ENCODE measurements around the gene ATOH1. TPM values are rescaled to one million over a fixed set of nuclear protein-coding genes. Genes with fewer than 3 reads are reported as not detected.
A peak's percentile ranks its signal among the peaks of the same experiment; 100 is the strongest.

Gene ATOH1
- total RNA-seq, 2 donors from 2014 or later, result not detected

DNA sequence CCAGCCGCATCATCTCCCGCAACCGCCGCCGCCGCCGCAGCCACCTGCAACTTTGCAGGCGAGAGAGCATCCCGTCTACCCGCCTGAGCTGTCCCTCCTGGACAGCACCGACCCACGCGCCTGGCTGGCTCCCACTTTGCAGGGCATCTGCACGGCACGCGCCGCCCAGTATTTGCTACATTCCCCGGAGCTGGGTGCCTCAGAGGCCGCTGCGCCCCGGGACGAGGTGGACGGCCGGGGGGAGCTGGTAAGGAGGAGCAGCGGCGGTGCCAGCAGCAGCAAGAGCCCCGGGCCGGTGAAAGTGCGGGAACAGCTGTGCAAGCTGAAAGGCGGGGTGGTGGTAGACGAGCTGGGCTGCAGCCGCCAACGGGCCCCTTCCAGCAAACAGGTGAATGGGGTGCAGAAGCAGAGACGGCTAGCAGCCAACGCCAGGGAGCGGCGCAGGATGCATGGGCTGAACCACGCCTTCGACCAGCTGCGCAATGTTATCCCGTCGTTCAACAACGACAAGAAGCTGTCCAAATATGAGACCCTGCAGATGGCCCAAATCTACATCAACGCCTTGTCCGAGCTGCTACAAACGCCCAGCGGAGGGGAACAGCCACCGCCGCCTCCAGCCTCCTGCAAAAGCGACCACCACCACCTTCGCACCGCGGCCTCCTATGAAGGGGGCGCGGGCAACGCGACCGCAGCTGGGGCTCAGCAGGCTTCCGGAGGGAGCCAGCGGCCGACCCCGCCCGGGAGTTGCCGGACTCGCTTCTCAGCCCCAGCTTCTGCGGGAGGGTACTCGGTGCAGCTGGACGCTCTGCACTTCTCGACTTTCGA is 654 bp downstream of the ATOH1 start:
- Histone ChIP-seq H3K36me3 (no peaks in the 10 kb centered on the region), H3K4me3 (peak overlapping the region; percentile 71), H3K27me3 (replicated peaks; ENCODE audit: insufficient read depth) (peaks cover 18% of the 10 kb centered on the region), H3K9me3 (no peaks in the 10 kb centered on the region), H3K4me1 (ENCODE audit: control insufficient read depth in 1 of 2, low read depth in 2 of 2) (peaks cover 9 to 28% of the 10 kb centered on the region in 2 donors), H3K27ac (no peak overlapping the region)
- TF ChIP-seq, protein P1, sequence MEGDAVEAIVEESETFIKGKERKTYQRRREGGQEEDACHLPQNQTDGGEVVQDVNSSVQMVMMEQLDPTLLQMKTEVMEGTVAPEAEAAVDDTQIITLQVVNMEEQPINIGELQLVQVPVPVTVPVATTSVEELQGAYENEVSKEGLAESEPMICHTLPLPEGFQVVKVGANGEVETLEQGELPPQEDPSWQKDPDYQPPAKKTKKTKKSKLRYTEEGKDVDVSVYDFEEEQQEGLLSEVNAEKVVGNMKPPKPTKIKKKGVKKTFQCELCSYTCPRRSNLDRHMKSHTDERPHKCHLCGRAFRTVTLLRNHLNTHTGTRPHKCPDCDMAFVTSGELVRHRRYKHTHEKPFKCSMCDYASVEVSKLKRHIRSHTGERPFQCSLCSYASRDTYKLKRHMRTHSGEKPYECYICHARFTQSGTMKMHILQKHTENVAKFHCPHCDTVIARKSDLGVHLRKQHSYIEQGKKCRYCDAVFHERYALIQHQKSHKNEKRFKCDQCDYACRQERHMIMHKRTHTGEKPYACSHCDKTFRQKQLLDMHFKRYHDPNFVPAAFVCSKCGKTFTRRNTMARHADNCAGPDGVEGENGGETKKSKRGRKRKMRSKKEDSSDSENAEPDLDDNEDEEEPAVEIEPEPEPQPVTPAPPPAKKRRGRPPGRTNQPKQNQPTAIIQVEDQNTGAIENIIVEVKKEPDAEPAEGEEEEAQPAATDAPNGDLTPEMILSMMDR (IDR thresholded peaks at IDR 0.05), result no peak
- DNase-seq (ENCODE audit: low spot score) (no peak), ATAC-seq (ENCODE audit: insufficient number of reproducible peaks, low FRiP score, low read depth) (no peak)

DNA sequence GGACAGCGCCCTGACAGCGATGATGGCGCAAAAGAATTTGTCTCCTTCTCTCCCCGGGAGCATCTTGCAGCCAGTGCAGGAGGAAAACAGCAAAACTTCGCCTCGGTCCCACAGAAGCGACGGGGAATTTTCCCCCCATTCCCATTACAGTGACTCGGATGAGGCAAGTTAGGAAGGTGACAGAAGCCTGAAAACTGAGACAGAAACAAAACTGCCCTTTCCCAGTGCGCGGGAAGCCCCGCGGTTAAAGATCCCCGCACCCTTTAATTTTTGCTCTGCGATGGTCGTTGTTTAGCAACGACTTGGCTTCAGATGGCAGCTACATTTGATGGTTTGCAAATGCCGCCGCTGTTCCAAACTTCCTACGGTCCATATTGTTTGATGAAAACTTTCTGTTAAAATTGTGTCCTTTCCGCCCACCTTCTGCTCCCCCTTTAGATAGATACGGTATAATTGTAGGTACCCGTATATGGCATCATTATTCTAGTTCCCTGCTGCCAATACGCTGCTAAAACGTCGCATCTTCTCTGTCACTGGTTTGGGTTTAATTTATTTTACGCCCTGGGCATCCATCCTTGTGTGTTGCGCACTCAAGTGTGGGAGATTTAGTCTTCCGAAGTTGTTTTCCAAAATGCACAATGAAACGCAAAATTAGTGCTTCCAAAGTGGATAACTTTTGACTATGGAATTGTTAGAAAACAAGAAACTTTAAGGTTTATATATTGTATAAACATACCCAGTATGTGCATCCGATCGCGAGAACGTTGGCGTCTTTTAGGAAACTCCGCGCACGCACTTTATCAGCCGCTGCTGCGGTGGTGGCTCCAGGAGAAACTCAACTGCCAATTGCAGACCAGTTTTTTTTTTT is 1.5 kb downstream of the ATOH1 start:
- Histone ChIP-seq H3K4me1 (ENCODE audit: control insufficient read depth in 1 of 2, low read depth in 2 of 2) (peaks cover 9 to 28% of the 10 kb centered on the region in 2 donors), H3K27ac (no peak overlapping the region), H3K27me3 (replicated peaks; ENCODE audit: insufficient read depth) (peaks cover 18% of the 10 kb centered on the region), H3K4me3 (peak overlapping the region; percentile 71), H3K9me3 (no peaks in the 10 kb centered on the region), H3K36me3 (no peaks in the 10 kb centered on the region)
- ATAC-seq (ENCODE audit: insufficient number of reproducible peaks, low FRiP score, low read depth) (no peak), DNase-seq (ENCODE audit: low spot score) (no peak)
- TF ChIP-seq, protein P1 (IDR thresholded peaks at IDR 0.05), result no peak

- Histone ChIP-seq H3K36me3 (no peaks in the 10 kb centered on the region), H3K4me1 (ENCODE audit: control insufficient read depth in 1 of 2, low read depth in 2 of 2) (peaks cover 9 to 28% of the 10 kb centered on the region in 2 donors), H3K9me3 (no peaks in the 10 kb centered on the region), H3K4me3 (no peak overlapping the region), H3K27ac (no peak overlapping the region), H3K27me3 (replicated peaks; ENCODE audit: insufficient read depth) (peaks cover 18% of the 10 kb centered on the region)
- ATAC-seq (ENCODE audit: insufficient number of reproducible peaks, low FRiP score, low read depth), result no peak
- DNase-seq (ENCODE audit: low spot score), result no peak
- TF ChIP-seq, protein P1 (IDR thresholded peaks at IDR 0.05), result no peak
These were observed 3.4 kb downstream of the ATOH1 start for GRCh38 chr4:93831716-93832496.

GRCh38 chr4:93834249-93835066 is 5.9 kb downstream of the ATOH1 start:
- peaks cover 4 to 6% of the 10 kb centered on the region in 2 donors for H3K4me1 ChIP-seq (ENCODE audit: control insufficient read depth in 1 of 2, low read depth in 2 of 2)
- TF ChIP-seq, protein P1 (IDR thresholded peaks at IDR 0.05), result no peak
- no peaks in the 10 kb centered on the region for H3K9me3 ChIP-seq
- no peak overlapping the region for H3K4me3 ChIP-seq
- H3K27me3 ChIP-seq (replicated peaks; ENCODE audit: insufficient read depth), result peaks cover 18% of the 10 kb centered on the region
- DNase-seq (ENCODE audit: low spot score) (no peak), ATAC-seq (ENCODE audit: insufficient number of reproducible peaks, low FRiP score, low read depth) (no peak)
- H3K36me3 ChIP-seq, result no peaks in the 10 kb centered on the region
- H3K27ac ChIP-seq, result no peak overlapping the region

All from thoracic aorta (tissue), 2 donors.